Effector memory CD4-positive, alpha-beta T cell (primary cell): ENCODE data around the gene GEMIN2.
"Not testable (repeated sequence)": the region's sequence is repeated elsewhere in the genome, so short reads cannot be mapped to it uniquely, and the experiment has no call there.

Experiments
- DNase-seq, 3 donors: peaks; one replicate each; pipeline ENCODE4 v3.0.0-alpha.2; 2020
- H3K27ac ChIP-seq: 2 replicates; pipeline ENCODE4 v1.7.0; 2013; ENCODE audit warnings: mild to moderate bottlenecking, low read length, moderate library complexity; ENCODE audit not compliant: insufficient read depth, poor library complexity, severe bottlenecking
- H3K27me3 ChIP-seq: replicated peaks from 2 replicates; pipeline ENCODE4 v1.7.0; 2013; ENCODE audit warnings: mild to moderate bottlenecking, low read length; ENCODE audit not compliant: insufficient read depth, control insufficient read depth, poor library complexity, severe bottlenecking
- H3K36me3 ChIP-seq: 2 replicates; pipeline ENCODE4 v1.7.0; 2013; ENCODE audit warnings: mild to moderate bottlenecking, low read length, moderate library complexity; ENCODE audit not compliant: control insufficient read depth, insufficient read depth
- H3K4me1 ChIP-seq: 2 replicates; pipeline ENCODE4 v1.7.0; 2013; ENCODE audit warnings: low read length, mild to moderate bottlenecking; ENCODE audit not compliant: control insufficient read depth, insufficient read depth, poor library complexity, severe bottlenecking
- H3K4me3 ChIP-seq: 2 replicates; pipeline ENCODE4 v1.7.0; 2013; ENCODE audit warnings: low read length, low read depth, mild to moderate bottlenecking; ENCODE audit not compliant: insufficient read depth, poor library complexity, severe bottlenecking
- H3K9me3 ChIP-seq: 2 replicates; pipeline ENCODE4 v1.7.0; 2013; ENCODE audit warnings: mild to moderate bottlenecking, low read length, moderate library complexity; ENCODE audit not compliant: control insufficient read depth

The GEMIN2 gene

DNA sequence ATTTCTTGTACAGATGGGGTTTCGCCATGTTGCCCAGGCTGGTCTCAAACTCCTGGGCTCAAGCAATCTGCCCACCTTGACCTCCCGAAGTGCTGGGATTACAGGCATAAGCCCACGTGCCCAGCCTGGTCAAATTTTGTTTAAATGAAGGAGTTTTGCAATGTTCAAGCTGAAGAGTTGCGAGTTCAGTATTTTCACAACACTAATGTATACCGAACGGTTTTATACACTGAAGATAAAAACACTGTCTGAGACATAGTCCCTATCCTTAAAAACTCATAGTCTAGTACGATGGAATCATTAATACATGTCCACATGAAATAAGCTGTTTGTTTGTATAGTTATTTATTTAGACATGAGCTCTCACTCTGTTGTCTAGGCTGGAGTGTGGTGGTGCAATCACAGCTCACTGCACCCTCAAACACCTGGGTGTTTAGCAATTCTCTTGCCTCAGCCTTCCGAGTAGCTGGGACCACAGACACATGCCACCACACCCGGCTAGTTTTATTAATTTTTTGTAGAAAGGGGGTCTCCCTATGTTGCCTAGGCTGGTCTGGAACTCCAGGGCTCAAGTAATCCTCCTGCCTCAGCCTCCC is 40.6 kb downstream of the GEMIN2 start:
- Histone ChIP-seq H3K4me1 (no peaks in the 10 kb centered on the region), H3K4me3 (no peak overlapping the region), H3K27me3 (no peaks in the 10 kb centered on the region), H3K27ac (no peak overlapping the region), H3K9me3 (no peaks in the 10 kb centered on the region), H3K36me3 (peaks cover 37% of the 10 kb centered on the region)
- no peak for DNase-seq

DNA sequence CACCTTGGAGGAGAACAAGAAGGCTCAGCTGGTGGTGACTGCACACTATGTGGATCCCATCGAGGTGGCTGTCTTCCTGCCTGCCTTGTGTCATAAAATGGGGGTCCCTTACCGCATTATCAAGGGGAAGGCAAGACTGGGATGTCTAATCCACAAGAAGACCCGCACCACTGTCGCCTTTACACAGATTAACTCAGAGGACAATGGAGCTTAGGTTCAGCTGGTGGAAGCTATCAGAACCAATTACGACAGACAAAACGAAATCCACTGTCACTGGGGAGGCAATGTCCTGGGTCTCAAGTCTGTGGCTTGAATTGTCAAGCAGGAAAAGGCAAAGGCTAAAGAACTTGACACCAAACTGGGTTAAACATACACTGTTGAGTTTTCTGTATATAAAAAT is 43.4 kb downstream of the GEMIN2 start:
- Histone ChIP-seq H3K36me3 (peaks cover 36% of the 10 kb centered on the region), H3K27ac (no peak overlapping the region), H3K4me3 (no peak overlapping the region)

DNA sequence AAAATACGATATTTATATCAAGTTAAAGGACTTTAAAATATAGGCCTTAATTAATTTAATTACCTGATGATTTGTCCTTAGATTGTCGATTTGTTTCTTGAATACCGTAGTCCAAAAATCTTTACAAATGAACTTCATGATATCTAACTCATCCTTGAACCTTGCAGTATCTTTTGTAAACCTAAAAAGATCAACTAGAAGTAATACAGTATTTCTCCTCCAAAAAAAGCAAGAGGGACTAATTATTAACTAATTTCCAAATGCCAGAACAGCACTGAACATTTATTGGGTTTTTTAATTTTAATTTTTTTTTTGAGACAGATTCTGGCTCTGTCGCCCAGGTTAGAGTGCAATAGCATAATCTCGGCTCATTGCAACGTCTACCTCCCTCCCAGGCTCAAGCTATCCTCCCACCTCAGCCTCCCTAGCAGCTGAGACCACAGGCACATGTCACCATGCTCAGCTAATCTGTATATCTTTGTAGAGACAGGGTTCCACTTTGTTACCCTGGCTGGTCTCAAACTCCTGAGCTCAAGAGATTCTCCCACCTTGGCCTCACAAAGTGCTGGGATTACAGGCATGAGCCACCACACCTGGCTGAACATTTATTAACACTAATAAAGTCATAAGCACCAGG is 44.2 kb downstream of the GEMIN2 start:
- no peaks in the 10 kb centered on the region for H3K27me3 ChIP-seq
- no peaks in the 10 kb centered on the region for H3K4me1 ChIP-seq
- H3K4me3 ChIP-seq: no peak overlapping the region
- no peaks in the 10 kb centered on the region for H3K9me3 ChIP-seq
- H3K36me3 ChIP-seq: peaks cover 34% of the 10 kb centered on the region
- no peak for DNase-seq
- H3K27ac ChIP-seq: no peak overlapping the region

More for the DNA sequence above, 43.4 kb downstream of the GEMIN2 start:
- no peaks in the 10 kb centered on the region for H3K4me1 ChIP-seq
- no peaks in the 10 kb centered on the region for H3K27me3 ChIP-seq
- no peaks in the 10 kb centered on the region for H3K9me3 ChIP-seq
- DNase-seq: no peak

DNA sequence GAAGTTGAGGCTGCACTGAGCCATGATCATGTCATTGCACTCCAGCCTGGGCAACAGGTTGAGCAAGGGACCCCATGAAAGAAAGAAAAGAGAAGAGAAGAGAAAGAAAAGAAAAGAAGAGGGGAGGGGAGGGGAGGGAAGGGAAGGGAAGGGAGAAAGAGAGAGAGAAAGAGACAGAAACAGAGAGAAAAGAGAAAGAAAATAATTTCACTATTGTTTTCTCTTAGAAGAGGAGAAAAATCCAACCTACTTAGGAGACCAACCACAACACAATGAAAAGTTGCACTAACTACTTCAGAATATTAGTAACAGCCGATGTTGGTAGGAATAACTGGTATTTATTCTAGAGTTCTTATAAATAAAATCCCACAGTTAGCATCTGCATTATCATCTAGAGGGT is 46.4 kb downstream of the GEMIN2 start:
- Histone ChIP-seq H3K4me3 (no peak overlapping the region), H3K27me3 (no peaks in the 10 kb centered on the region), H3K36me3 (peaks cover 34% of the 10 kb centered on the region), H3K27ac (no peak overlapping the region), H3K9me3 (no peaks in the 10 kb centered on the region), H3K4me1 (no peaks in the 10 kb centered on the region)
- no peak for DNase-seq

DNA sequence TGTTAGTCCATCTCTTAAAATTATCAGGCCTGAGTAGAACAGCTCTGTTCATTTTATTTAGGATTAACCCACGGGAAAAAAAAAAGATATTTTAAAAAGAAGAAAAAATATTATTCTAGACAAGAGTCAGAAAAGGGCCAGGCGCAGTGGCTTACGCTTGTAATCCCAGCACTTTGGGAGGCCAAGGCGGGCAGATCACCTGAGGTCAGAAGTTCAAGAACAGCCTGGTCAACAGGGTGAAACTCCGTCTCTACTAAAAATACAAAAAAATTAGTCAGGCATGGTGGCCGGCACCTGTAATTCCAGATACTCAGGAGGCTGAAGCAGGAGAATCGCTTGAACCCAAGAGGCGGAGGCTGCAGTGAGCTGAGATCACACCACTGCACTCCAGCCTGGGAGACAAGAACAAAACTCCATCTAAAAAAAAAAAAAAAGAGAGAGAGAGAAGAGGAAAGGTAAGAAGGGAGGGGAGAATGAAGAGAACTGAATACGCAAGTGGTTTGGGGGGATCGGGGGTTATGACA is 53.7 kb downstream of the GEMIN2 start:
- H3K36me3 ChIP-seq, H3K9me3 ChIP-seq, H3K27ac ChIP-seq, DNase-seq, H3K27me3 ChIP-seq, H3K4me3 ChIP-seq: not testable (repeated sequence)
- peaks cover 12% of the 10 kb centered on the region for H3K4me1 ChIP-seq

DNA sequence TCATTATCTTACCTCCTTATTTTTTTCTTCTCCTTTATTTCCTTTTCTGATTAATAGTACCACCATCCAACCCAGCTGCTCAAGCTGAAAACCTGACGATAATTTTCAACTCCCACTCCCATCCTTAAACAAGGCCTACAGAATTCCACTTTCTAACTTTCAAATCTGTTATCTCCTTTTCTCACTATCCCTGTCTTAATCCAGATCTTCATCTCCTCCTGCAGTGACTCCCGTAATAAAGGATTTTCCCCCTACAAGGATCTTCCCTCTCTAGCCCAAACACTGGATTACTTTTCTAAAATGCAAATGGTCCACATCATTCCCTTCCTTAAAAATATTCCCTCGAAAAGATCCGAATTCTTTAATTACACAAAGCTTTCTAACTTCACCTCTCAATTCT is 54.5 kb downstream of the GEMIN2 start:
- Histone ChIP-seq H3K9me3 (no peaks in the 10 kb centered on the region), H3K36me3 (no peaks in the 10 kb centered on the region), H3K27ac (no peak overlapping the region), H3K4me1 (peaks cover 12% of the 10 kb centered on the region), H3K4me3 (no peak overlapping the region), H3K27me3 (no peaks in the 10 kb centered on the region)
- DNase-seq: no peak

DNA sequence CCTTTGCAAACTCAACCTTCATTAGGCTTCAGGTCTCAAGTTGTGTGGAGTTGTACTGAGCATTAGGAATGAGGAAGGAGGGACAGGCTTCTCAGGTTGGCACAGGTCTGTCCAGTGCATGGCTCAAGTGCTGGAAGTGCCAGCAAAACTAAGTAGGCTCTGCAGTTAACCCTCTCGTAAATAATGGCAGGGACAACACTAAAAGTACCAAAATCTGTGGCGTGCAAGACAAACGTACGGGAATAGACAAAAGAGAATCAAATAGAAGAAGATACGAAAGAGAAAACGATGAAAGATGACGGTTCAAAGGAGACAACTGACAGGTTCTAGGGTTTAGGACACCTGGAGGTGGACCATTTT is 55.4 kb downstream of the GEMIN2 start:
- Histone ChIP-seq H3K4me3 (peak overlapping the region; percentile 94), H3K36me3 (no peaks in the 10 kb centered on the region), H3K9me3 (no peaks in the 10 kb centered on the region), H3K27me3 (no peaks in the 10 kb centered on the region), H3K4me1 (peaks cover 12% of the 10 kb centered on the region), H3K27ac (peak overlapping the region; percentile 94)
- no peak for DNase-seq

DNA sequence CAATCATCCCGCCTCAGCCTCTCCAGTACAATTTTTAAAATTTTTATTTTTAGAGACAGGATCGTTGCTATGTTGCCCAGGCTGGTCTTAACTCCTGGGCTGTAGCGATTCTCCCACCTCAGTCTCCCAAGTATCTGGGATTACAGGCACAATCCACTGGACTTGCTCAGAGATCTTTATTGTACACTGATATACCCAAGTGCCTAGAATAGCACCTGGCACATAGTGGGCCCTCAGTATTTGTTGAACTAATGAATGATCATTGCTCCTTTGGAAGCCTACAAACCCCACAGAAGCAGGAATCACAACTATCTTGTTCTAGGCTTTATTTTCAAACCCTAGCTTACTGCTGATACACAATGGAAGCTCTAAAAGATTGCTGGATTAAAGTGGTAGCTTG is 59.1 kb downstream of the GEMIN2 start:
- Histone ChIP-seq H3K9me3 (no peaks in the 10 kb centered on the region), H3K4me1 (peaks cover 23% of the 10 kb centered on the region), H3K36me3 (peaks cover 16% of the 10 kb centered on the region), H3K27ac (no peak overlapping the region), H3K4me3 (no peak overlapping the region), H3K27me3 (no peaks in the 10 kb centered on the region)
- no peak for DNase-seq

DNA sequence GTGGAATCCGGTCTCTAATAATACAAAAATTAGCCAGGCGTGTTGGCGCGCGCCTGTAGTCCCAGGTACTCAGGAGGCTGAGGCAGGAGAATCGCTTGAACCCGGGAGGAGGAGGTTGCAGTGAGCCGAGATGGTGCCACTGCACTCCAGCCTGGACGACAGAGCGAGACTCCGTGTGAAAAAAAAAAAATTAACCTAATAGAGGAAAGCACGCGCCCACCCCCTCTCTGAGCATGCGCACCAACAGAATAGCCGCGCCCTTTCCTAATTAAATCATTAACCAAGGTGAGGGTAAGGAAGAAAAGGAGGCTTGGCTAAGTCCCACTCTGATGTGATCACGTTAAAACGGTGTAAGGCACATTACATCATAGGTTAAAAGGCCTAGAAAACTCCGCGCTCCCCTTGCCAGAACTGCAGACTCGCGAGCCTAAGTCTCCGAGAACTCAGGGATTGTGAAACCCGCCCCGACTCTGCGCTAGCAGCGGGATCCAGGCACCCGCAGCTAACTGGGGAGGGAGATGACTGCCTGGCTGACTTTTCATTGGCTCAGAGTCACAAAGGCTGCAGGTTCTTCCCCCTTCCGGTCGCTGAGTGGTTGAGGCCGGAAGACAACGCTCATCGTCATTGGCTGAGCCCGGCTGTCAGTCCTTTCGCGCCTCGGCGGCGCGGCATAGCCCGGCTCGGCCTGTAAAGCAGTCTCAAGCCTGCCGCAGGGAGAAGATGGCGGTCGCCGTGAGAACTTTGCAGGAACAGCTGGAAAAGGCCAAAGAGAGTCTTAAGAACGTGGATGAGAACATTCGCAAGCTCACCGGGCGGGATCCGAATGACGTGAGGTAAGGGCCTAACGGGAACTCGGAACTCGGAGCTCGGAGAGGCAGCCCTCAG is 60.7 kb downstream of the GEMIN2 start, which contains the start of gene PNN:
Gene PNN, plus strand, starts transcription at position 695 of the 885 bp plus-strand sequence. Its CDS starts 26 bp downstream, at position 721.
- Histone ChIP-seq H3K27ac (peak within 1 kb of the TSS; percentile 88), H3K4me3 (peak within 1 kb of the TSS; percentile 72)

More for the DNA sequence above, 60.7 kb downstream of the GEMIN2 start, which contains the start of gene PNN:
- no peaks in the 10 kb centered on the region for H3K27me3 ChIP-seq
- no peaks in the 10 kb centered on the region for H3K9me3 ChIP-seq
- H3K36me3 ChIP-seq: peaks cover 32% of the 10 kb centered on the region
- peaks cover 11% of the 10 kb centered on the region for H3K4me1 ChIP-seq
- peak; percentile 95 to 98 (median 97) for DNase-seq
